Regular cardiac myocyte (primary cell): ENCODE data around the gene PTGDR2. TPM values are rescaled to one million over a fixed set of nuclear protein-coding genes. Genes with fewer than 3 reads are reported as not detected.

ENCODE experiments used
- total RNA-seq: library from RNA; depleted of rRNA; stranded (reverse); fragments of >200 nt; gene quantifications from 2 replicates; pipeline ENCODE4 v1.2.3, GENCODE V29; 2014

The PTGDR2 gene
- total RNA-seq: 0.19 and 2.3 TPM in 2 replicates

DNA sequence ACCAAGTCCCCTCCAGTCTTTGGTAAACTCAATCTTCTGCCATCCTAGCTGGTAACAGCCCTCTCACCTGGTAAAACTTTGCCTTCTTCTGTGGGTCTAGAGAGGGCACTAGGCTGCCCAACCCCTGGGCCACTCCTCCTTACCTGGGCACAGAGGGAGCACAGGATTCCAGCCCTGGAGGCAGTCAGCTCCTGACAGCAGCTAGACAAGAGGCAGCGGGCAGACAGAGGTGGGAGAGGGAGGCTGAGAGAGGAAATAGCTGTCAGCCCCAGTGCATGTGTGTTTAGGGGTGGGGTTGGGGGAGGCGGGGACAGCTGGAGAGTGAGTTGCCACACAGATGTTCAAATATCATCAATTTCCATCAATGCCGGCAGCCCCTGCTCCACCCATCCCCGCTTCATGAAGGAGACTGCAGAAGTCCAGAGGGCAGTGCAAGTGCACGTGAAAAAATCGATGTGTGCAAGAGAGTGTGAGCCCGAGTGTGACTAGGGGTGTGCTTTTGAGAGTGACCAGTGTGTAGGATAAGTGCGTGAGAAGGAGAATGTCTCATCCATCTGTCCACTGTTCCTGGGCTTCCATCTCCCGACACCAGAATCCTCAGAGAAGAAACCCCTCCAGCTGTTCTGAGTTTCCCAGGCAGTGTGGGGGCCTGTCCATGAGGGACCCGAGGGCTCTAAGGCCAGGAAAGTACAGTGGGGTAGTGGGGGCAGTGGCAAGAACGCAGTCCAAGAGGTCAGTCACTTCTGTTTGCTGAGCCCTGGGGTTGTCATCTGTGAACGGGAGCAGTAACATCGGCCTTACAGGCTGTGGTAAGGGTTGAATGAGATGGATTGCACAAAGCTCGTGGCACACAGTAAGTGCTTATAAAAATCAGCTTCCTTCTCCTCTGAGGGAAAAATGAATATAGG is at the start of gene PTGDR2:
Gene PTGDR2, minus strand, starts transcription at position 225 of the 908 bp plus-strand sequence. CDS start 2,228 bp downstream, outside the sequence.

DNA sequence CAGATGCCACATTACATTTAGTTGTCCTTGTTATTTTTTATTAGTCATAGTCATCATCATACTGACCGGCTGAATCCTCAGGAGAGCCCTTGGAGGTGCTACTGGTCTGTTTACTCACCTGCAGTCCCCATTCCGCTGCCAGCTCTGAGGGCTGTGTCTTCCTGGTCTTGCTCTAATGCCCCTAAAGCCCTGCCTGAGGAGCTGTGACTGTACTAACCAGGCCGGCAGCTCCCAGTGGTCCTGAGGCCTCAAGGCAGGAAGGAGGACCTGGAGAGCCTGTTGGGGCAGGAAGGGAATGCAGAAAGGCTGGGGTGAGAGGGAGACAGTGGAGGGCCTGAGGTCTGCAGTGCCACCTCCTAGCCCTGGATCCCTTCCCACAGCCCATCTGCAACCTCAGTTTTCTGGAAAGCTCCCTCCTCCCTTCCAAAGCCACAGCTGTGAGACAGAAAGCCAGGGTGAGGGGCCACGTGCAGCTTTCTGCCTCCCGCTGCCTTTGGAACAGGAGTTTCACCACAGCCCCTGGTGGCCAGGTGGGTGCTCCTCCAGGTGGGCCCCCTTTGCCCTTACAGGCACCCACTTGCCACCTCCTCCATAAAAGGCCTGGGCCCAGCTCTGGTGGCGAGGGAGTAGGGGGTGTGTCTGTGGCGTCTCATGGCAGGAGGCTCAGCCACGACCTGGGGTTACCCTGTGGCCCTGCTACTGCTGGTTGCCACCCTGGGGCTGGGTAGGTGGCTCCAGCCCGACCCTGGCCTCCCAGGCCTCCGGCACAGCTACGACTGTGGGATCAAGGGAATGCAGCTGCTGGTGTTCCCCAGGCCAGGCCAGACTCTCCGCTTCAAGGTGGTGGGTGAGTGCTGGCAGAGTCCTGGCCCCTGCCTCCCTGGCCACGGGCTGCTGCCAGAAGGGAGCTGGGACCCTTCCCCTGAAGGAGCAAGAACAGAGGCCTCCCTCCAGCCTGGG is 11.4 kb upstream of the PTGDR2 start, which contains the start of gene ZP1:
Gene ZP1, plus strand, starts transcription at position 632 of the 960 bp plus-strand sequence. Its CDS starts 20 bp downstream, at position 652.

DNA sequence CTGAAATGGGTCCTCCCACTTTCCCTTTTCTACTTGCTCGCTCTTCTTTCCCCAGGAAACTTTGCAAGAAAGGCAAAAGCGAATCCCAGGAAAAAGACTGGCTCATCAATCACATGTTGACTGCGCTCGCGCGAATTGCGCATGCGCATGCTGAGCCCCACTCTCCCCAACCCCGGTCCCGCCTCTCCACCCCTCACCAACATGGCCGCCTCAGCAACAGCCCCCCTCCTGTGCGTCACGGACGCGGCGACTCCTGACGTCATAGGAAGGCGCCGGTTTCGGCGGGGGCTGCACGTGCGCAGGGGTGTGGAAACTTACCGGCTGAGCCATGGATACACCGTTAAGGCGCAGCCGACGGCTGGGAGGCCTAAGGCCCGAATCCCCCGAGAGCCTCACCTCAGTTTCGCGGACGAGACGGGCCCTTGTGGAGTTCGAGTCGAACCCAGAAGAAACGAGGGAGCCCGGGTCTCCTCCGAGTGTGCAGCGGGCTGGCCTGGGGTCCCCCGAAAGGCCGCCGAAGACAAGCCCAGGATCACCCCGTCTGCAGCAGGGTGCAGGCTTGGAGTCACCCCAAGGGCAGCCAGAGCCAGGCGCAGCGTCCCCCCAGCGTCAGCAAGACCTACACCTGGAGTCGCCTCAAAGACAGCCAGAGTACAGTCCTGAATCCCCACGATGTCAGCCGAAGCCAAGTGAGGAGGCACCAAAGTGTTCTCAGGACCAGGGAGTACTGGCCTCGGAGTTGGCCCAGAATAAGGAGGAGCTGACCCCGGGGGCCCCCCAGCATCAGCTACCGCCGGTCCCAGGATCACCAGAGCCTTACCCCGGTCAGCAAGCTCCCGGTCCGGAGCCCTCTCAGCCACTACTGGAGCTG is 13.7 kb downstream of the PTGDR2 start, which contains the start of gene CCDC86:
Gene CCDC86, plus strand, starts transcription at position 317 of the 871 bp plus-strand sequence. Its CDS starts 12 bp downstream, at position 329.

Other genes starting within 250 kb of the PTGDR2 start
- gene MS4A8, start 156.3 kb downstream of the PTGDR2 start, total RNA-seq: not detected in 2 replicates
- gene MS4A18, start 131.2 kb downstream of the PTGDR2 start, total RNA-seq: not detected in 2 replicates
- not detected in 2 replicates for gene MS4A15, start 99.1 kb downstream of the PTGDR2 start, total RNA-seq
- gene MS4A10, start 70.6 kb downstream of the PTGDR2 start, total RNA-seq: not detected in 2 replicates
- 9.9 and 24.3 TPM in 2 replicates for gene CCDC86, start 13.8 kb downstream of the PTGDR2 start, total RNA-seq
- 2.1 and 4.2 TPM in 2 replicates for gene ZP1, start 11.6 kb upstream of the PTGDR2 start, total RNA-seq
- gene PRPF19, start 50.6 kb upstream of the PTGDR2 start, total RNA-seq: 31.9 and 54.1 TPM in 2 replicates
- gene TMEM109, start 58.2 kb upstream of the PTGDR2 start, total RNA-seq: 21.4 and 34.1 TPM in 2 replicates
- 9.0 and 34.4 TPM in 2 replicates for gene TMEM132A, start 68.5 kb upstream of the PTGDR2 start, total RNA-seq
- gene SLC15A3, start 96.2 kb upstream of the PTGDR2 start, total RNA-seq: 4.0 and 18.0 TPM in 2 replicates
- gene CD6, start 115.7 kb upstream of the PTGDR2 start, total RNA-seq: not detected in 2 replicates
- gene CD5, start 246.5 kb upstream of the PTGDR2 start, total RNA-seq: not detected in 2 replicates